Body of pancreas (tissue), 4 donors: Measurements from ENCODE around the gene GINS1.

Experiments used
- CTCF ChIP-seq, 7 experiments: fragments of 450-650 bp in 4 of 7; fragments of 200-600 bp in 3 of 7; sonication (generic) in 3 of 7; IDR thresholded peaks; one replicate each; pipeline ENCODE4 v1.5.1; 2016 to 2019; ENCODE audit warnings: antibody characterized with exemption in 7 of 7
- POLR2A ChIP-seq, 3 donors: fragments of 450-650 bp; IDR thresholded peaks; one replicate each; pipeline ENCODE4 v1.6.1; 2016; ENCODE audit warnings: antibody characterized with exemption in 3 of 3, mild to moderate bottlenecking in 2 of 3

GRCh38 chr20:25495189-25495824, 87.8 kb downstream of the GINS1 start:
- no peak for TF ChIP-seq POLR2A (IDR thresholded peaks at IDR 0.05)
- TF ChIP-seq CTCF (IDR thresholded peaks at IDR 0.05): no peak
